Osteocyte (in vitro differentiated cells): Measurements from ENCODE around the gene ACAT2. TPM values are rescaled to one million over a fixed set of nuclear protein-coding genes. Genes with fewer than 3 reads are reported as not detected.

Experiments
- DNase-seq: peaks from one replicate; pipeline ENCODE4 v3.0.0; 2021; ENCODE audit warnings: mixed read lengths; ENCODE audit not compliant: unreplicated experiment; ENCODE audit errors: extremely low spot score
- H3K27ac Mint-ChIP-seq: one replicate; pipeline ENCODE4 v1.8.0; 2021; ENCODE audit warnings: mild to moderate bottlenecking, mixed read lengths; ENCODE audit not compliant: unreplicated experiment
- H3K27me3 Mint-ChIP-seq: one replicate; pipeline ENCODE4 v1.8.0; 2021; ENCODE audit warnings: mixed read lengths; ENCODE audit not compliant: unreplicated experiment
- H3K36me3 Mint-ChIP-seq: one replicate; pipeline ENCODE4 v1.8.0; 2021; ENCODE audit warnings: mixed read lengths; ENCODE audit not compliant: unreplicated experiment
- H3K4me1 Mint-ChIP-seq: one replicate; pipeline ENCODE4 v1.8.0; 2021; ENCODE audit warnings: mixed read lengths; ENCODE audit not compliant: unreplicated experiment
- H3K4me3 Mint-ChIP-seq: one replicate; pipeline ENCODE4 v1.8.0; 2021; ENCODE audit warnings: mild to moderate bottlenecking, moderate library complexity, mixed read lengths; ENCODE audit not compliant: unreplicated experiment
- H3K9me3 Mint-ChIP-seq: one replicate; pipeline ENCODE4 v1.8.0; 2021; ENCODE audit warnings: mixed read lengths; ENCODE audit not compliant: unreplicated experiment
- total RNA-seq: library from RNA; stranded (reverse); gene quantifications from 2 replicates; pipeline ENCODE4 v1.2.1, GENCODE V29; 2021
- TF ChIP-seq, protein P1 (sequence below): fragments of 200-600 bp; sonication (generic); IDR thresholded peaks from 2 replicates; pipeline ENCODE4 v1.5.0; 2021; ENCODE audit warnings: antibody characterized with exemption, mild to moderate bottlenecking, moderate library complexity

The ACAT2 gene
- total RNA-seq, 1 donor from 2014 or later = 21.3 TPM

GRCh38 chr6:159754401-159754800 lies 7.4 kb upstream of the ACAT2 start:
- Mint-ChIP-seq H3K36me3 (peaks cover 54% of the 10 kb centered on the region), H3K27me3 (no peaks in the 10 kb centered on the region), H3K27ac (no peak overlapping the region), H3K4me3 (no peak overlapping the region), H3K9me3 (no peaks in the 10 kb centered on the region), H3K4me1 (no peaks in the 10 kb centered on the region)
- TF ChIP-seq, protein P1, sequence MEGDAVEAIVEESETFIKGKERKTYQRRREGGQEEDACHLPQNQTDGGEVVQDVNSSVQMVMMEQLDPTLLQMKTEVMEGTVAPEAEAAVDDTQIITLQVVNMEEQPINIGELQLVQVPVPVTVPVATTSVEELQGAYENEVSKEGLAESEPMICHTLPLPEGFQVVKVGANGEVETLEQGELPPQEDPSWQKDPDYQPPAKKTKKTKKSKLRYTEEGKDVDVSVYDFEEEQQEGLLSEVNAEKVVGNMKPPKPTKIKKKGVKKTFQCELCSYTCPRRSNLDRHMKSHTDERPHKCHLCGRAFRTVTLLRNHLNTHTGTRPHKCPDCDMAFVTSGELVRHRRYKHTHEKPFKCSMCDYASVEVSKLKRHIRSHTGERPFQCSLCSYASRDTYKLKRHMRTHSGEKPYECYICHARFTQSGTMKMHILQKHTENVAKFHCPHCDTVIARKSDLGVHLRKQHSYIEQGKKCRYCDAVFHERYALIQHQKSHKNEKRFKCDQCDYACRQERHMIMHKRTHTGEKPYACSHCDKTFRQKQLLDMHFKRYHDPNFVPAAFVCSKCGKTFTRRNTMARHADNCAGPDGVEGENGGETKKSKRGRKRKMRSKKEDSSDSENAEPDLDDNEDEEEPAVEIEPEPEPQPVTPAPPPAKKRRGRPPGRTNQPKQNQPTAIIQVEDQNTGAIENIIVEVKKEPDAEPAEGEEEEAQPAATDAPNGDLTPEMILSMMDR = no peak
- DNase-seq = no peak

- no peaks in the 10 kb centered on the region for H3K9me3 Mint-ChIP-seq
- H3K36me3 Mint-ChIP-seq = peaks cover 50% of the 10 kb centered on the region
- H3K4me3 Mint-ChIP-seq = no peak overlapping the region
- H3K27me3 Mint-ChIP-seq = no peaks in the 10 kb centered on the region
- H3K4me1 Mint-ChIP-seq = peaks cover 6% of the 10 kb centered on the region
- TF ChIP-seq, protein P1 = no peak
- no peak for DNase-seq
- no peak overlapping the region for H3K27ac Mint-ChIP-seq
Observed at GRCh38 chr6:159754959-159755914, 6.6 kb upstream of the ACAT2 start.

DNA sequence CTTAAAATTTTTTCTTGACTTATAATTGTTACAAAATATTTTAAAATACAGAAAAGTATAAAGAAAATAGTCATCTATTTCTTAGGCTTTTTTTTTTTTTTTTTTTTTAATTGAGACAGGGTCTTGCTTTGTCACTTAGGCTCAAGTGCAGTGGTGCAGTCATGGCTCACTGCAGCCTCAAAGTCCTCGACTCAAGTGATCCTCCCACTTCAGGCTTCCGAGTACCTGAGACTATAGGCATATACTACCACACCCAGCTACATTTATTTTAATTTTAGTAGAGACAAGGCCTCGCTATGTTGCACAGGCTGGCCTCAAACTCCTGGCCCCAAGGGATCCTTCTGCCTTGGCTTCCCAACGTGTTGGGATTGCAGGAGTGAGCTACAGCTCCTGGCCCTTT lies 5.3 kb upstream of the ACAT2 start:
- H3K4me1 Mint-ChIP-seq = peaks cover 19% of the 10 kb centered on the region
- H3K27me3 Mint-ChIP-seq = no peaks in the 10 kb centered on the region
- H3K27ac Mint-ChIP-seq = no peak overlapping the region
- TF ChIP-seq, protein P1 = no peak
- H3K4me3 Mint-ChIP-seq = no peak overlapping the region
- H3K36me3 Mint-ChIP-seq = peaks cover 46% of the 10 kb centered on the region
- no peaks in the 10 kb centered on the region for H3K9me3 Mint-ChIP-seq
- no peak for DNase-seq

DNA sequence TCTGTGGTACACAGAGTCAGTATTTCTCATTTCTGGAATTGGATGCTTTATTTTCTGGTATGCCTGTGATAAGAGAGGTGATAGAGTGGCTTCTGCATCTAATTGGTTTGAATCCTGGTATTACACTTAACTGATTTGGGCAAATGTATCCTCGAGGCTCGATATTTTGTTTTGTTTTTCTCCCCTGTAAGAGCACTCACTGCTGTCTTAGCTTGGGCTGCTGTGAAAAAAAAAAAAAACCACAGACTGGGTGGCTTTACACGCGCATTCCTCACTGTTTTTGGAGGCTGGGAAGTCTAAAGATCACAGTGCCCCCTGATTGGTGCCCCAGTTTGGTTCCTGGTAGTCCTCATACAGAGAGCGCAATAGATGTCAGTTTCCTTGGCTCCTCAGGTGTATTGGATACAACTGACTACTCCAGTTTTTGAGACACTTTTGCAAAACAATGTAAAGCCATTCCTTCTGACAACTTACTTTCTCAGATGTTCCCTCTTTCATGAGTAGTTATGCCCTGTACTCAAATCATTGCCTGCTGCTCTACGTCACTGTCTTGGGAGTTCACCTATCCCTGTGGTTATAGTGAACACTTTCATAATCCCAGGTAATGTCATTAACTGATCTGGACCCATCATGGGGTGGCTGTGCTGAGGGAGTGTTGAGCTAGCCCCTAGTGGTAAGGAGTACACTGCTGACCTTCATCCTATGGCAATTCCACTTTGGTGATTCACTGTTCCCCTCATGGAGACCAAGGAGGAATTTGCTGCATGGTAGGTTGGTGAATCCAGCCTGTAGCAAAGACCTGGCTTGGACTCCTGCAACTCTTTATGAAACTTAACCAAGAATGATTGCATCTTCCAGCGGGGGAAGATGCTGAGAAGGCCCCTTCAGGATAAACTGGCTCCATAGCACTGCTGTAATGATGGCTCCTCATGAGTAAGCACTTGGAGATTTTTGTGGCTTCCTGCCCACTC lies 3.5 kb upstream of the ACAT2 start:
- peaks cover 25% of the 10 kb centered on the region for H3K4me1 Mint-ChIP-seq
- DNase-seq = no peak

More for the DNA sequence above, 3.5 kb upstream of the ACAT2 start:
- Mint-ChIP-seq H3K9me3 (no peaks in the 10 kb centered on the region), H3K36me3 (peaks cover 35% of the 10 kb centered on the region), H3K27me3 (no peaks in the 10 kb centered on the region), H3K27ac (no peak overlapping the region), H3K4me3 (no peak overlapping the region)
- TF ChIP-seq, protein P1 = no peak
